HG02852 (cell line): ENCODE data around the gene ZNF74.
"Not testable (repeated sequence)": the region's sequence is repeated elsewhere in the genome, so short reads cannot be mapped to it uniquely, and the experiment has no call there.

Source experiments
- ATAC-seq: cut with Tn5 transposase; IDR thresholded peaks from one replicate; pipeline ENCODE4 v1.9.1; 2021; ENCODE audit warnings: mild to moderate bottlenecking, moderate library complexity; ENCODE audit not compliant: unreplicated experiment

Gene ZNF74

GRCh38 chr22:20393705-20394476 is at the start of gene ZNF74:
TSS of gene ZNF74 (plus strand) at chr22:20394151. CDS start at chr22:20394629, 478 bp downstream.
- peak; percentile 81 for ATAC-seq

DNA sequence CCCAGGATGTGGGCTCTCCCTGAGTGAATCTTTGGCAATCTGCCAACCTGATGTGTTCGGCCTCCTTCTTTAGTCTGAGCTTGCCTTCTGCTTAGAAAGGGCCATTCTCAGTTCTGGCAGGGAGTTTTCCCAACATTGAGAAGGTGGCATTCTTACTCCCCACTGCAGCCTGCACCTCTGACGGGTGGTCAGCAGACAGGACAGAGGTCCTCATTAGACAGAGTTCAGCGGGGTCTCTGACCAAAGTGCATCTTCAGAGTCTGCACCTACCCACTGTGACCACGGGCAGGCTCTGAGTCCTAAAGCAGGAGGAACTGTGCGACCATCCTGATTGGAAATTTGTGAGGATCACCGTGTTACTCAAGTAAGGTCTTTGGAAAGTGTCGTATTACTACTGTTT is 47.4 kb upstream of the ZNF74 start:
- not testable (repeated sequence) for ATAC-seq

GRCh38 chr22:20352536-20352935 is 41.4 kb upstream of the ZNF74 start:
- not testable (repeated sequence) for ATAC-seq

DNA sequence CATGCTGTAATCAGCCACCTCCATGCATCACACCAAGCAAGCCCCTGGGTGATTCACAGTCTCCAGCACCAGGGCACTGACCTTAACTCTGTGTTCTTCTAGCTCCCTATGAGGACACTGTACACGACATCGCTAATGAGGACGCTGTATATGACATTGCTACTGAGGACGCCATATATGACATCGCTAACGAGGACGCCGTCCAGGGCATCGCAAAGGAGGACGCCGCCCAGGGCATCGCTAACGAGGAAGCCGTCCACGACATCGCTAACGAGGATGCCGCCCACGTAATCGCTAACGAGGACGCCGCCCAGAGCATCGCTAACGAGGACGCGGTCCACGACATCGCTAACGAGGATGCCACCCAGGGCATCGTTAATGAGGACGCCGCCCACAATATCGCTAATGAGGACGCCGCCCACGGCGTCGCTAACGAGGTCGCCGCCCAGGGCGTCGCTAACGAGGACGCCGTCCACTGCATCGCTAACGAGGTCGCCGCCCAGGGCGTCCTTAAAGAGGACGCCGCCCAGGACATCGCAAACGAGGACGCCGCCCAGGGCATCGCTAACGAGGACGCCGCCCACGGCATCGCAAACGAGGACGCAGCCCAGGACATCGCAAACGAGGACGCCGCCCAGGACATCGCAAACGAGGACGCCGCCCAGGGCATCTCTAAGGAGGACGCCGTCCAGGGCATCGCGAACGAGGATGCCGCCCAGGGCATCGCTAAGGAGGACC is 39.5 kb upstream of the ZNF74 start:
- ATAC-seq, result no peak

DNA sequence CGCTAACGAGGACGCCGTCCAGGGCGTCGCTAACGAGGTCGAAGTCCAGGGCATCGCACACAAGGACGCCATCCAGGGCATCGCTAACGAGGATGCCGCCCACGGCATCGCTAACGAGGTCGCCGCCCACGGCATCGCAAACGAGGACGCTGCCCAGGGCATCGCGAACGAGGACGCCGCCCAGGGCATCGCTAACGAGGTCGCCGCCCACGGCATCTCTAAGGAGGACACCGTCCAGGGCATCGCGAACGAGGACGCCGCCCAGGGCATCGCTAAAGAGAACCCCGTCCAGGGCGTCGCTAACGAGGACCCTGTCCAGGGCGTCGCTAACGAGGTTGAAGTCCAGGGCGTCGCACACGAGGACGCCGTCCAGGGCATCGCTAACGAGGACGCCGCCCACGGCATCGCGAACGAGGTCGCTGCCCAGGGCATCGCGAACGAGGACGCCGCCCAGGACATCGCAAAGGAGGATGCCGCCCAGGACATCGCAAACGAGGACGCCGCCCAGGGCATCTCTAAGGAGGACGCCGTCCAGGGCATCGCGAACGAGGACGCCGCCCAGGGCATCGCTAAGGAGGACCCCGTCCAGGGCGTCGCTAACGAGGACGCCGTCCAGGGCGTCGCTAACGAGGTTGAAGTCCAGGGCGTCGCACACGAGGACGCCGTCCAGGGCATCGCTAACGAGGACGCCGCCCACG is 37.9 kb upstream of the ZNF74 start:
- ATAC-seq, result not testable (repeated sequence)

GRCh38 chr22:20356906-20357305 is 37.0 kb upstream of the ZNF74 start:
- ATAC-seq, result not testable (repeated sequence)

DNA sequence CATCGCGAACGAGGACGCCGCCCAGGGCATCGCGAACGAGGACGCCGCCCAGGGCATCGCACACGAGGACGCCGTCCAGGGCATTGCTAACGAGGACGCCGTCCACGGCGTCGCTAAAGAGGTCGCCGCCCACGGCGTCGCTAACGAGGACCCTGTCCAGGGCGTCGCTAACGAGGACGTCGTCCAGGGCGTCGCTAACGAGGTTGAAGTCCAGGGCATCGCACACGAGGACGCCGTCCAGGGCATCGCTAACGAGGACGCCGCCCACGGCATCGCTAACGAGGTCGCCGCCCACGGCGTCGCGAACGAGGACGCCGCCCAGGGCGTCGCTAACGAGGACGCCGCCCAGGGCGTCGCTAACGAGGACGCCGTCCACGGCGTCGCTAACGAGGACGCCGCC is 36.0 kb upstream of the ZNF74 start:
- ATAC-seq, result not testable (repeated sequence)

GRCh38 chr22:20358503-20359239 is 35.3 kb upstream of the ZNF74 start:
- ATAC-seq, result not testable (repeated sequence)

DNA sequence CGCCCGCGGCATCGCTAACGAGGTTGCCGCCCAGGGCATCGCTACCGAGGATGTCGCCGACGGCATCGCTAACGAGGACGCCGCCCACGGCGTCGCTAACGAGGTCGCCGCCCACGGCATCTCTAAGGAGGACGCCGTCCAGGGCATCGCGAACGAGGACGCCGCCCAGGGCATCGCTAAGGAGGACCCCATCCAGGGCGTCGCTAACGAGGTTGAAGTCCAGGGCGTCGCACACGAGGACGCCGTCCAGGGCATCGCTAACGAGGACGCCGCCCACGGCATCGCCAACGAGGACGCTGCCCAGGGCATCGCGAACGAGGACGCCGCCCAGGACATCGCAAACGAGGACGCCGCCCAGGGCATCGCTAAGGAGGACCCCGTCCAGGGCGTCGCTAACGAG is 33.7 kb upstream of the ZNF74 start:
- ATAC-seq, result not testable (repeated sequence)

- ATAC-seq, result not testable (repeated sequence)
Observed at GRCh38 chr22:20360866-20361751, 32.8 kb upstream of the ZNF74 start.

DNA sequence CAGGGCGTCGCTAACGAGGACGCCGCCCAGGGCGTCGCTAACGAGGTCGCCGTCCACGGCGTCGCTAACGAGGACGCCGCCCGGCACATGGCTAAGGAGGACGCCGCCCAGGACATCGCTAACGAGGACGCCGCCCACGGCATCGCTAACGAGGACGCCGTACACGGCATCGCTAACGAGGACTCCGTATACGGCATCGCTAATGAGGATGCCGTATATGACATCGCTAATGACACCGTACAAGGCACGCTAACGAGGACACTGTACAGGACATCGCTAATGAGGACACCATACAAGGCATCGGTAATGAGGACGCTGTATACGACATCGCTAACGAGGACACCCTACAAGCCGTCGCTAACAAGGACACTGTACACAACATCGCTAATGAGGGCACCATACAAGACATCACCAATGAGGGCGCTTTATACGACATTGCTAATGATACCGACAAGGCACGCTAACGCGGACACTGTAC is 32.2 kb upstream of the ZNF74 start:
- not testable (repeated sequence) for ATAC-seq

GRCh38 chr22:20362403-20362802 is 31.5 kb upstream of the ZNF74 start:
- not testable (repeated sequence) for ATAC-seq

DNA sequence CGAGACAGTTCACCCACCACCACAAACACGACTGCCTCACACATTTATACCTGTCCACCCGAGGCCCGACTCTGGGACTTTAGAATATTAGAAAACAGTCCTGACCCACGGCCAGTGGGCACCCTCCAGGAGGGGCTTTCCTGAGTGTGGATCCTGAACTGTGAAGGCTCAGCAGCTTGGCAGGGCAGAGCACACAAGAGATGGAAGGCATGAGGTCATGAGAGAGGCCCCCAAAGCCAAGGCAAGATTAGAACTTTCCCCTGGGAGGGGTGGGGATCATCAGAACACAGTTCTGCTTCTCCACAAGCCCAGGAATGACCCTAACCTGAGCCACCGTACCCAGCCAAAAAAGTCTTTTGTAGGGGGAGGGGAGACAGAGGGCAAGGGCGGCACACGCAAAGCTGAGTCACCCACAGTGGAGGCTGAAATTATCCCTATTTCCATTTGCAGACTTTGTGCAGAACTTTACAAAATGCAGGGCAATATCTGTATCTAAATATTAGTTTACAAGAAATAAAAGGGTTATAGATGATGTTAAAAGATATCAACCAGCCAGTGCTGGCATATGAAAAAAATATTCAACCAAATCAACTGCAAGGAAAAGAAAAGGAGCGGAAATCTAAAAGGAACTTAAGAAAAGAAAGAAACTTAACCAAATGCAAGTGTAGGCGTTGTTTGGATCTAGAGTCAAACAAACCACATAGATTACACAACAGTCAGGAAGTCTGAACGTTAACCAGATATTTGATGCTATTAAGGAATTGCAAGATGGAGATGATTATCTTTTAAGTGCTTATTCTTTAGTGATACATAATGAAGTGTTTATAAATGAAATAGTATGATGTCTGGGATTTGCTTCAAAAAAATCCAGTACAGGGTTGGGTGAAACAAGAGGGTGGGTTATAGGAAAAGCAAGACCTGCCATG is 29.4 kb upstream of the ZNF74 start:
- not testable (repeated sequence) for ATAC-seq

DNA sequence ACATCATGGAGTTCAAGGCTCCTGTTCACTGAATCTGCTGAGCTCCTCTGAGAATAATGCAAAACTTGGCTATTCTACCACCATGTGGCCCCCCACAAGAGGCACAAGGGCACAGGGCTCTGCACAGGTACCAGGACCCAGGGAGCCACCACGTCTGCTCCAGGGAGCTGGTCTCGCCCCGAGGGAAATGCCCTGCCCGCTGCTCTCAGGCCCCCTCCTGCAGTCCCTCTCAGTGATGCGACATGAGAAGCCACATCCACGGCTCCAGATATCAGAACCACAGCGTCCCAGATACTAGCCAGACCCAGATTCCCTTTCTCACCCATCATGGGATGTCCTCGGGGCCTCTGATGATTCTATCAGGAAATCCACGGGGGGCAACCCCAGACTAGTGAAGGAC is 27.1 kb upstream of the ZNF74 start:
- ATAC-seq, result not testable (repeated sequence)

- ATAC-seq, result not testable (repeated sequence)
Observed at GRCh38 chr22:20368875-20369274, 25.1 kb upstream of the ZNF74 start.

DNA sequence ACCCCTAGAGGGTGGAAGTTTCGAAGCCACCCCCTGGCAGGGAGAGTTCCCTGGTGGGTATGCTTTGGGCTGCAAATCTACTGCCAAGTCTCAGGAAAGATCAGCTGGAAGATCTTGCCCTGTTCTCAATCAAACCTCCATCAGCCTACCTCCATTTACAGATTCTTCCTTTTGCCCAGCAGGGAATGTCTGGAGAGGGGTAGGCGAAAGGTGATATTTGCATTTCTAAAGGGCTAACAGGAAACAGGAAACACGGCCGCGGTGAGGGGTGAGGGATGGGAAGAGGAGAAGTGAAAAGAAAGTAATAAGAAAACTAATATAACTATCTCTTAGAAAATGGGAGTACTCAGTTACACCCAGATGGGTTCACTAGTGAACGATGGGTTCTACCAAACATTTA is 22.3 kb upstream of the ZNF74 start:
- ATAC-seq, result not testable (repeated sequence)

DNA sequence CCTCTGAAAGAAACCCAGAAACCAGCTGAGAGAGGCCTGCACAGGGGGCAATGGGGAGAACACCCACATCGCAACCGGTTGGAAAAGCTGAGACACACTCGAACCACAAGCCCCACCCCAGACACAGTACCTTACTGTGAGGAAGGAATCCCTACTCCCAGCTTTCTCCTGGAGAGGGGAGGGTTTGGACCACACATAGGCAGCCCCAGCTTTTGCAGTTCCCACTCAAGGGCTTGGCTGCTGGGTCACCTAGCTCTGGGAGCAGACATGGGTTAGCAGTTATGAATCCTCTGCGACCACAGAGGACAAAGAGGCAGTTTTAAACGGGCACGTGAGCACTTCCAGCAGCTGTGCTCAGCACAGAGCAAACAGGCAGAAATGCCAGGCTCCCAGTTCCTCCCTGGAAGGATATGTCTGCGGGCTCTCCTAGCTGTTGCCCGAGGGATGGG is 21.5 kb upstream of the ZNF74 start:
- not testable (repeated sequence) for ATAC-seq

GRCh38 chr22:20373195-20373706 is 20.7 kb upstream of the ZNF74 start:
- not testable (repeated sequence) for ATAC-seq
